ENCODE results near the gene FOXD4L3. TPM values are rescaled to one million over a fixed set of nuclear protein-coding genes. Genes with fewer than 3 reads are reported as not detected.
"Not testable (repeated sequence)": the region's sequence is repeated elsewhere in the genome, so short reads cannot be mapped to it uniquely, and the experiment has no call there.

FOXD4L3 gene
- not detected in 2 replicates for total RNA-seq

DNA sequence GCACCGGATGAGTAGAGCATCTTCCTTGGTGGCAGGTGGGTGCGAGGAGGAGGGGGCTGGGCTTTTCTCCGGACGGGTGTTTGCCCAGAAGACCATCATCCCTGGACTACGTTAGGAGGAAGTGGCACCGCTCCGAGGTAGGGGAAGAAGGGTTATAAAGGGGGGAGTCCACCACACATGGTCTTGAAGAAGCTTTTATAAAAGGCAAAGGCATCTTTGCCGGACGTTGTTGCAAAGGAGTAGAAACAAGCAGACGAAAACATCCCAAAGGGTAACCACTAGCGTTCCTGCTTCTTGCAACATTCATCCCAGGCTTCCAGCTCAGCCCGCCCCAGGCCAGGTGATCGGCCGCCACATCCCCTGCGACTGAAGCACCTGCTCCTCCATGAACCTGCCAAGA is at the start of gene FOXD4L3:
TSS of gene FOXD4L3 (plus strand) at position 301 of the 400 bp plus-strand sequence. CDS start at position 386, 85 bp downstream.
- DNase-seq, result not testable (repeated sequence)

DNA sequence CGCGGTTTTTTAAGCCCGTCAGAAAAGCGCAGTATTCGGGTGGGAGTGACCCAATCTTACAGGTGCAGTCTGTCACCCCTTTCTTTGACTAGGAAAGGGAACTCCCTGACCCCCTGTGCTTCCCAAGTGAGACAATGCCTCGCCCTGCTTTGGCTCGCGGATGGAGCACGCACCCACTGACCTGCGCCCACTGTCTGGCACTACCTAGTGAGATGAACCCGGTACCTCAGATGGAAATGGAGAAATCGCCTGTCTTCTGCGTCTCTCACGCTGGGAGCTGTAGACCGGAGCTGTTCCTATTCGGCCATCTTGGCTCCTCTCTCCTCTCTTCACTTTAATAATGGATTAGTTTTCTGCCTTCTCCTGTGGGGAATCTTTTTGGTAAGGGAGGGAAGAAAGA is 21.6 kb upstream of the FOXD4L3 start:
- DNase-seq, result not testable (repeated sequence)

DNA sequence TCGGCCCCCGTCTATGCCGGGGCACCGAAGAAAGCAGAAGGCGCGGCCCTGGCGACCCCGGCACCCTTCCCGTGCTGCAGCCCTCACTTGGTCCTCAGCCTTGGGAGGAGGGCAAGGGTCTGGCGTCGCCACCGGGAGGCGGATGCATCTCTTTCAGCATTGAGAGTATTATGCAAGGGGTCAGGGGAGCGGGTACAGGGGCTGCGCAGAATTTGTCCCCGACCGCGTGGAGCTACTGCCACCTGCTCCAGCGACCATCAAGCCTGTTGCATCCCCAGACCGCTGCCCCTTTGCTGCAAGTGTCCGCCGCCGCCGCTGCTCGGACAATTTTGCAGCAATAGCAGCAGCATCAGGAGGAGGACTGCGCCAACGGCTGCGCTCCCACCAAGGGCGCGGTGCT is 1.1 kb downstream of the FOXD4L3 start:
- DNase-seq, result not testable (repeated sequence)

DNA sequence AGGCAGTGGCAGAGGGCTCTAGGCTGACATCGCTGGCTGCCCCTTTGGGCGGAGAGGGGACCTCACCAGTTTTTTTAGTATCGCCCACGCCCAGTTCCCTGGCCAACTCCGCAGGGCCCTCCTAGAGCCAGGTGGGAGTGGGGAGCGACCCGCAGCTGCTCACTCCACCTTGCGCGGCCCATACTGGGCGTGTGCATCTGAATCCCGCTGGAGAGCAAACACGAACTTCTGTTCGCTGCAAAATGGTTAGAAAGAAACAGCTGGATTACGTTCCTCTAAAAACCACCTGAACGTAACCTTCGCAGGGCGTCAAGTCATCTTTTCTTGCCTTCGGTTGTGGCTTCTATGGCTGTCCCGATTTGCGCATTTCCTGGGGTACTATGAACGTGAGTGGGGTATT is 1.5 kb downstream of the FOXD4L3 start:
- DNase-seq, result not testable (repeated sequence)

DNA sequence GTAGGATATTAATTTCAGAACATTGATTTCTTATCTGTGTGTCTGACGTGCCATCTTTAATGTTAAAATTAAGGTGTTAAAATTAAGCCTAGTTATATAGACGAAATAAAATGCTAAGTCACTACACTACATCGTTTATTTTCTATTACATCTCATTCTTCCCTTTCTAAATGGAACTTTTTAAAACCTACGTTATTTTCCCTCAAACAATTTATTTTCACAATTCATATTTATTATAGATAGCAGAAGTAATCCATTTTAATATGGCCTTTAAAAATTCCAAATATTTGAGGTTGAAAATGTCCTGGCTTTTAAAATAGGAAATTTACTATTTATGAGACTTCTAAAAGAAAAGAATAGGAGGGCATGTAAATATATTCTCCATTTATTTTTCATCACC is 2.1 kb downstream of the FOXD4L3 start:
- not testable (repeated sequence) for DNase-seq

DNA sequence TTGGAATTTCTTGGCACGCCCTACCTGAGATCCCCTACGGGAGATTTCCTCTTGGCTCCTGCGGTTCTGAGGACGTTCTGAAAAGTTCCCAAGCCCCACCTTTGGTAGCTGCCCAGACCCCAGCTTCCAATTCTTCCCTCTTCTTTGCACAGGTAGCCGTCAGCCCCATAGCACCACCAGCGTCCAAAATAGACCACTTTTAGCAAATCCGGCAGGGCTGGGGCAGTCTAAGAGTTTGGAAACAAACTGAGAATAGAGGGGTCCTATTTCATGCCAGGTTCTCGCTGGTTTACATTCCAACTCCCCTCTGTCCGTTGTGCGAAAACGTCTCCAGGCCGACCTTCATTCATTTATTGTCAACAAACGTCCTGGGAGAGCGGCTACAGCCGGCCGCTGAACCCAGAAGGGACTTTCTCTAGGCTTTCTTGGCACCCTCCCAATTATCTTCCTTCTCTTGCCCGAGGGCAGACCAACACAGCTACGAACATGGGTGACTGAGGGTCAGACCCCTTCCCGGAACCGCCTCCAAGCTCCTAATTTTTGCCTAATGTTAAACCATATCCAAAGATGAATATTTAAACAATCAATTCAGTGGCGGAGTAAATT is 3.1 kb downstream of the FOXD4L3 start:
- not testable (repeated sequence) for DNase-seq

DNA sequence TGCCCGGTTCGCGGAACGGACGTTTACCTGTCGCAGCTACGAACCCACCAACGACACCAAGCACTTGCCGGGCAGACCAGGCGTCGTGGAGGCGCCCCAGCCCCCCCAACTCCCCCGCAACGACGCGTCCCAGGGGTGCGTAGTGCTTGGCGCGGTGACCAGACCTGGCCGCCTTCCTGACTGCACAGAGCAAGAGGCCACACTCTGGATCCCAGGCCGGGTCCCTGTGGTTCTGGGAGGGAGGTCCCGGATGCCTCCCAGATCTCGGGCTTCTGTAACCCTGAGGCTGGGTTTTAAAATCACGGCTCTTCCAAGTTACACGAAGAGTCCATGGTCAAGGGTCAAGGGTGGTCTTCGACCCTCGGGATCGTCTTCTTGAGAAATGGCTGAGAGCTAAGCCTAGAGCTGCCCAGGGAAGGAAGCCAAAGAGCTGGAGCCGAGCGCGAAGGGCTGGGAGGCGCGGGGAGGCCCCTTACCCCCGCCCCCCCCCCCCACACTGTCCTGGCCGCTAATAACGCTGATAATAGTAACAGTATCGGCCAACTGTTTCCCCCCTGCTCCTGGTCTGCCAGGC is 3.8 kb downstream of the FOXD4L3 start:
- not testable (repeated sequence) for DNase-seq

DNA sequence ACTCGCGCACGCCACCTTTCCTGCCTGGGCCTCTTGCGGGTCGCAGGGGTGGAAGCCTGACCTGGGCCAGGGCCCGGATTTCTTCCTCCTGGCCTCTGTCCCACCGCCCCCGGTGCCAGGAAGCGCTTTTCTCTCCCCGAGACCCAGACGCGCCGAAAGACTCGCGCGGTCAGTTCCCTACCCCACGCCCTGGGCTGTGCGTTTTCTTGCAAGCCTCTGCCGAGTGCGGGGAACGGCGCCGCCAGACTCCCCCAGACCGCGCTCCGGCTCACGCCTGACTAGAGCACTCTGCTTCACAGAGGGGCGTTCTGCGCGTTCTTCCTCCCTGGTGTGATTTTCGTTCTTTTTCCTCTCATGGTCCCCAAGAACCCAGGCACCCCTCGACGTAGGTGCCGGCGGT is 4.5 kb downstream of the FOXD4L3 start:
- DNase-seq, result not testable (repeated sequence)

DNA sequence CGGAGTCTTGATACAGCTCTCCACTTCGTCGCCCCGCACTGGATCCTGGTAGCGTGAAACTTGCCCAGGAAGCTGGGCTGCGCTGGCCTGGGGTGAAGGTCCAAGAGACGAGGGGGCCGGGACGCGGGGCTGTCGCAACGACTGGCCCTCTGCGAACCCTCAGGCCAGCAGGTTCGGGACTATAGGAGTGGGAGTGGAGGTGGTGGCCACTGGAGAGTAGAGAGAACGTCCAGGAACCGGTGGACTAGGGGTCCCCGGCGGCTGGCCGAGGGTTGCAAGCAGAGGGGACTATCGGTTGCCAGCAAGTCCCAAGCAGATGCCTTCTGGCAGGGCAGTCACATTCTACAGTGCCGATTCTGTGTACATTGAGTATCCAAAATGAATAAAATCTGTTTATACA is 5.0 kb downstream of the FOXD4L3 start:
- DNase-seq, result not testable (repeated sequence)

DNA sequence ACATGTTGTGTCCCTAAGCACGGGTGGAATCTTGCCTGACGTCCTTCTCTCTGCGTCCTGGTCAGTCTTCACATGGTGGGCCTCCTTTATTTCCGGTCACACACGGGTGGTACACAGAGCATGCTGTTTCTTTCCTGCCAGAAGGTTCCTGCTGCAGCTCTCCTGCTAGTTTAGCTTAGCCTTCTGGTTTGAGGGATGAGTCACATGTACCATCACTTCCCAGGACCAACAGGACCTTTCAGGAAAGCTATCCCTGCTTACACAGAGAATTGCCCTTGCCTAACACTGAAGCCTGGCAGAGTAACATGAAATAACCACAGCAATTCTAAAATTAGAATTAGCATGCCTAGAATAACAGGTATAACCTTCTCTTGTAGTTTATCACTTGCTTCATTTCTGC is 8.5 kb downstream of the FOXD4L3 start:
- DNase-seq, result not testable (repeated sequence)

DNA sequence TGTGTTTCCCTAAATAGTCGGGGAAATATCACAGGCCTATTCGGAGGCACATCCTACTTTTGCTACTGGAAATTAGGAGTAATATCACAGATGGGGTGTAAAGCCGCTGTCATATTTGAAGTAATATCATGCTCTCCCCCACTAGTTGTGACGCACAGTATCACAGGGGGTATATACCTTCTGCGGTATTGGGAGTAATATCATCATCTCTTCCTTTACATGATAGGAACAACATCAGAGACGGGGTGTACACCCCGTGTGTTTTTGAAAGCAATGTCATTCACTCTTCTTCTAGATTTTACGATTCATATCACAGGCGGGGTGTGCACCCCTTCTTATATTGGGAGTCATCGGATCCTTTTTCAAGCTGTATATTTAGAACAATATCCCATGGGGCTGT is 15.5 kb downstream of the FOXD4L3 start:
- not testable (repeated sequence) for DNase-seq

DNA sequence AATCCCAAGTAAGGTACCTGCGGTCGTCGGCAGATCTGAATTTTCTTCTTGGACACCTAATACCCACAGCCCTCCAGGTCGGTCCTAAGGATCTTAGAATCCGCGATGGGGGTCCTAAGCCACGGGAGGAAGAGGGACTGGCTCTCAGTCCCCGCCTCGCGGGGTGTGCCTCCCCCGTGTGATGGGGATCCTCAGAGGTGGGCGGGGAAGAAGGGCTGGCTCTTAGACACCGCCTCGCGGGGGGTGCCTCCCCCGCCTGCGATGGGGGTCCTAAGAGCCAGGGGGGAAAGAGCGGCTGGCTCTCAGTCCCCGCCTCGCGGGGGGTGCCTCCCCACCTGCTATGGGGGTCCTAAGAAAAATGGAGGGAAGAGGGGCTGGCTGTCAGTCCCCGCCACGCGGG is 21.1 kb downstream of the FOXD4L3 start:
- not testable (repeated sequence) for DNase-seq

DNA sequence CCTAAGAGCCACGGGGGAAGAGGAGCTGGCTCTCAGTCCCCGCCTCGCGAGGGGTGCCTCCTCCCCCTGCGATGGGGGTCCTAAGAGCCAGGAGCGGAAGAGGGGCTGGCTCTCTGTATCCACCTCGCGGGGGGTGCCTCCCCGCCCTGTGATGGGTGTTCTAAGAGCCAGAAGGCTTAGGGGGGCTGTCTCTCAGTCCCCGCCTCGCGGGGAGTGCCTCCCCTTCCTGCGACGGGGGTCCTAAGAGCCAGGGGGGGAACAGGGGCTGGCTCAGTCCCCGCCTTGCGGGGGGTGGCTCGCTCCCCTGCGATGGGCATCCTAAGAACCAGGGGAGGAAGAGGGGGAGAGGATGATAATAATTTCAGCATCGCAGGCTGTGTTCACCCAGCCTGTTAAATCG is 21.9 kb downstream of the FOXD4L3 start:
- not testable (repeated sequence) for DNase-seq

DNA sequence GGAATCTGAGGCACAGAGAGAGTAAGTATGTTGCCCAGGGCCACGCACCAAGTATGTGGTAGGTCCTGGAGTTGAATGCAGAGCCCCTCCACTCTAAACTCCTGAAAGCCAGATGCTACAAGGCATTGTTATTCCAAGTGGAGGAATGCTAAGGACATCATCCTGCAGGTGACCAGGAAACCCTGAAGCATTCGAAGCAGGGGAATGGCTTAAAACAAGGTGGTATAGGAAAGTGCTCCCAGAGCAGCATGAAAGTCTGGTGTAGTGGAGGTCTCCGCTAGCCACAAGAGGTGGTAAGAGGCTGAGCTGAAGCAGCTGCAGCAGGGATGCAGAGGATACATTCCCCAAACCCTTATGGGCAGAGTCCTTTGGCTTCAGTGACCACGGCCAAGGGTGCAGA is 26.4 kb downstream of the FOXD4L3 start:
- not testable (repeated sequence) for DNase-seq

DNA sequence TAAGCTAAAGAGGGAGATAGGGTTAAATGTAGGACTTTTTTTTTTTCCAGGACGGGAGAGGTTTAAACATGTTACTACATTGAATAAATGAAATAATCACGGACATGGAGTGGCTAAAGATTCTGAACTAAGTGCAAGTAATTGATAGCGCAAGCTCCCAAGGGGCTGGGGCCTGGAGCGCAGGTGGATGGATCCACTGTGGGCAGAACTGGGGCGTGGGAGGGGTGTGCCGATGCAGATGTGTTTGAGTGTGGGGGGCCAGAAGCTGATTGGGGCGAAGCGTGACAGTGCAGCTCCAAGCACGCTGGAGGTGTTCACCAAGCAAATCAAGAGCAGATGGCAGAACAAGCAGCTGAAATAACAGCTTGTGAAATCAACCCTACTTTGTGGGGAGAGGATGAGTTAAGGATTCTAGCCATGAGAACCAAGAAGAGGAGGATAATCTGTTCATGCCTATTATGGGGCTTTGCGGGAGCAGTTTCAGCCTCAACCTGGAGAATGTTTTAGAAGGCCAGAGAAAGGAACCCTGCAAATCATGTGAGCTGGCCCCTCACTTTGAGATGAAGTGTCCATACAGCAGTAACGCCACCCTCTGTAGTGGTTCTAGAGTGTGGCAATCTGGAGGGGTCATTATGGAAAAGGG is 28.0 kb downstream of the FOXD4L3 start:
- DNase-seq, result not testable (repeated sequence)

DNA sequence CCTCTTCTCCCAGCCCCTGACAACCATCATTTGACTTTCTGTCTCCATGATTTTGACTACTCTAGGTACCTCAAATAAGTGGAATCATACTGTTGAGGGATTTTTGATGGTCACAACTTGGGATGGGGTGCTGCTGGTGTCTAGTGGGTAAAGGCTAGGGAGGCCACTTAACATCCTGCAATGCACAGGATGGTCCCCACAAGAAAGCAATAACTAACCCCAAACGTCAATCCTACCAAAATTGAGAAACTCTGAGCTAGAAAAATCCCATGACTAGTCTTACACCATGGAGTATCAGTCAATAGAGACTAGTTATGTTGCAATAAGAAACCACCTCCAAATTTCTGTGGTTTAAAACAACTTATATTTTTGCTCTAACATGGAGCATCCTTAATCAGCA is 29.5 kb downstream of the FOXD4L3 start:
- not testable (repeated sequence) for DNase-seq

DNA sequence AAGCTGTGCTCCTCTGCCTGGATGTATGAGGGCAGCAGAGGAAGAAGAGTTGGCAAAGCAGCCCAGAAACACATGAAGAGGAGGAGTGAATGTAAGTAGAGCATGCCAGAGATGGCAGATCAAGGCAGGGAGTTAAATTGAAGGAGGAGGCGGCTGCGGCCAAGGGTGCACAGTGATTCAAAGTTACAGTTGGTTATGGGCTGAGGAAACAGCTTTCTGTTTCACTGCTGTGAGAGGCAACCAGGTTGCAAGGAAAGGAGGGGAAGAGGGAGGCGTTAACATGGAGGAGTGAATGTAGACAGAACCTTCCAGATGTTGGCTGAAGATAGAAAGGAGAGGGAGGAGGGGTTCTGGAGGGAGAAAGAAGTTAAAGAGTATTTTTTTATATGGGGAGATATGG is 33.3 kb downstream of the FOXD4L3 start:
- DNase-seq, result not testable (repeated sequence)

DNA sequence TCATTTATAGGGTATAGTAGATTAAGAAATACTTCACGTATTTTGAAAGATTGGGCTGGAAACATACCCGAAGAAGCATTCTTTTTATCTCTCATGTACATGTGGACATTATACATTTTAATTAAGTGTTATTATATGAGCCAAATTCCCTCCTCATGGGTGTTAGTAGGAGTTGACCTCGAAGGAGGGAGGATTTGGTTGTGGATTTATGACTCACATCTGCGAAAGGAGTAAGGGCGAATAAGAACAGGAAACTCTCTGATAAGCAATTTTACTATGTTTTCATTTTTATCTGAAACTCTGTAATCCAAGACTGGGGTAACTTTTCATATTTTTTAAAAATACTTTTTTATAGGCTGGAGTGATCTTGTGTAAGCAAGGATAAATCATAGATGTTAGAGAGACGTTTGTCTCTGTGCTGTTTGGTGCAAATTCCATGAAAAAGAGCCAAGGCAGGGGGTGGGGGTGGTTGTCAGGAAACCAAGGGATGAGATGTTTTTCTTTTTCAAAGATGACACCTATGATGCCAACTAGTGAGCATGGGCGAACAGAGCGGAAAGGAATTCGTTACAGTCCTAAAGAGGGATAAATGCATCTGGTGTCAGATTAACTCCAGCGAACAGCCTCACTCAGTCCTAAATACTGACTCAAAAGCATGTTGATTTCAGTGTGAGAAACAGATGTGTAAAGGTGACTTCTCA is 34.1 kb downstream of the FOXD4L3 start:
- not testable (repeated sequence) for DNase-seq

DNA sequence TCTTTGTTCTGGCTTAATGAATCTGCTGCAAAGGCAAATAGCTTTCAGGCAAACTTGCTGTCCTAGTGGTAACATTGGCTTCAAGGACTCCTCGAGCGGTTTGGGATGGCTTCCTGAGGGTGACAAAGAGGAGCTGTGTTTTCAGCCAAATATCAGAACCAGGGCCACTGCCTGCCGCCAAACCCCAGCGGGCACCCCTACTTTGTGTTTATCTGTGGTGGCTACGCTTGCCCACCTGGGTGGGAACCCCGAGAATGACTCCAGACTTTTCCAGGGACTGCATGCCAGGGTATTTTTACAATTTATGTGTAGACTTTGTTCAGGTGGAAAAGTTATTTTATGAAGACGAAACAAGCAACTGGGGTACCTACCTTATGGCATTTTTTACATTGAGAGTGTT is 35.3 kb downstream of the FOXD4L3 start:
- not testable (repeated sequence) for DNase-seq

DNA sequence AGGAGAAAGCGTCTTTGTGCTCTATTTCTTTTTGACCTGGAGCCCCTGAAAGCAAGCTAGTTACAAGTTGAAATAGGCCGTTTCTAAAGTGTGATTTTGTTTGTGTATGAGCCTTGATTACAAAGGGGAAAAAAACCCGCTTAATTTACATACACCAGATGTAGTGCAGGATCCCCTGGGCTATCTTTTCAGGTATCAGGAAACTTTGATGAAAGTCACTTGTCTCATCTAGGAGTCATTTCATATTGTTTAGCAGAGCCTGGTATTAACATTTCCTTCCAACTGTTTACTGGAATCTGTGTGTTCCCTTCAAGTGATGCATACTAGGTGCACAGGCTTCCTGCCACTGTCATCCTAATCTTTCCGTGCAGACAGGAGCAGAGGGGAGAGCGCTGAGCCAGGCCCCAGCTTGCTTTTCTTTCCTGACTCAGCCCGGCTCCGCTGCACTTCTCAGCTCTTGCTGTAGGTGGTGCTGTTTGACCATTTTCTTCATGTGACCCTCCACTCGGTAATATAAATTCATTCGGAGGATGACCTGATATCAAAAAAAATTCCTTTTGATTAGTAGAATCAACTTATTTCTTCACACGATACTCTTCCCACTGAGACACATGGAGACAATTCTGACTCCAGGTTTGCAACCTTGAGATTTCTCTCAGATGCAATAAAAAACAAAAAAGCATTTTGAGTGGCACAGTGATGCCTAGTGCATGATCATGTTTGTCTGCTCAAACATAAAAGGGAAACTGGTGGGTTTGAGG is 39.8 kb downstream of the FOXD4L3 start:
- not testable (repeated sequence) for DNase-seq

DNA sequence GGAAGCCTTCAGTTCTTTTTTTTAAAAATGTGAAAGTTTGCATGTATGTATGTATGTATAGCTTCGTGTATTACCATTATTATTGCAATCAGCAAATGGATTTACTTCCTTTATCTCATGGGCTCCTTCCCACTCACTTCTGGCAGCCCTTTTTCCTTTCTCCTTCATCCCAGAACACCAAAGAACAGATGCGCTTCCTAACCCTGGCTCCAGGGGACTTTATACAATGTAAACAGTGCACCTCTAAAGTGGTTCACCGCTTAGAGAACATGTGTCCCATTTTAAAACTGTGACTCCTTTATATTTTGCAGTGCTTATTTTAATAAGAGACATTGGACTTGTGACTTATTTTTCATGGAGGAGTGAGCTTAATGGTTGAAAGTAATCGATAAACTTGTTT is 40.6 kb downstream of the FOXD4L3 start:
- not testable (repeated sequence) for DNase-seq

DNA sequence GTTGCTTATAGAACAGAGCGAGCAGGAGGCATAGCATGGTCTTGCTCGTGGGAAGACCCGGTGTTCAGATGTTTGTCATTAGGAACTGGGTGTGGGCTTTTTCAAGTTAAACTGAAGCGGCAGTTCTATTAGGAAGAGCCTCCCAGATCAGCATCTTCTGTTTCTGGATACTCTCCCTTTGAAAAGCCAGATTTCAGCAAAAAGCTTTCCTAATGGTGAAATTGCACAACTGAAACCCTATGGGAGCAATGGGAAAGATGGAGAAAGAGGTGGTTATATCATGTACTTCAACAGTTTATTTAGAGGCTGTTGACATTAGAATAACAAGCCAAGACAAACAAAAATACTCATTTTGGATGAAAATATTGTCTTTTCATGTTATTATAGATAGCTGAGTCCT is 41.3 kb downstream of the FOXD4L3 start:
- DNase-seq, result not testable (repeated sequence)

DNA sequence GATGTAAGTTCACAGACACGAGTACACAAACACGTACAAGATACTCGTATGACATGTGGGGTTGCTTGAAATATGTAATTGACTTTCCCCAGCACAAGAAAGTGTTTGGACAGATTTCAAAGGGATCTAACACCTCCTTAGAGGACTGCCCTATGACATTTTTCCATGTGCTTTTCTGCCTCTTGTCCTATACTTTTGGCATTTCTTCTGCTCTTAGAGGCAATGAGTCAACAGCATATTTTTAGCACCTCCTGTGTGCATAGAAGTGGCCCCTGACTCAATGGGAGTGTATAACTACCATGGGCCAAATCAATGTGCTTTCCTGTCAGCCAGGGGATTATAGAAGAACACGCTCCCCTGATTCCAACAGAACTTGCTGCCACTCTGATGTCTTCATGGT is 49.0 kb downstream of the FOXD4L3 start:
- DNase-seq, result not testable (repeated sequence)

Measured in dermis blood vessel endothelial cell (primary cell).